ENCODE data around the gene RTCA.
"Not testable (repeated sequence)": the region's sequence is repeated elsewhere in the genome, so short reads cannot be mapped to it uniquely, and the experiment has no call there.

RTCA gene

GRCh38 chr1:100264081-100264480 lies 1.9 kb upstream of the RTCA start:
- DNase-seq, result not testable (repeated sequence)

- no peak for DNase-seq
Observed at GRCh38 chr1:100265562-100265930, 470 bp upstream of the RTCA start.

- no peak for DNase-seq
Observed at GRCh38 chr1:100266741-100267140, 725 bp downstream of the RTCA start.

DNA sequence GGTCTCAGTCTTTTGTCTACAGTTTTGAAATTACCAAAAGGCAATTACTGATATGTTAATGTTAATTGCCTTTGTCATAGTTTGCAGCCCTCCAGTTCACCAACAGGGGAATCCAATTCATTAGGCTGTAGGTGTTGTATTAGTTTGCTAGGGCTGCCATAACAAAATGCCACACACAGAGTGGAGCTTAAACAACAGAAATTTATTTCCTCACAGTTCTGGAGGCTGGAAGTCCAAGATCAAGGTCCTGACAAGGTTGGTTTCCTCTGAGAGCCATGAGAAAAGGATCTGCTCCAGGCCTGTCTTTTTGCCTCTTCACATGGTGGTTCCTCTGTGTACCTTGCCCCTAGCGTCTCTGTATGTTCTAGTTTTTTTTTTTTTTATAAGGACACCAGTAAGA lies 1.3 kb downstream of the RTCA start:
- DNase-seq, result no peak

DNA sequence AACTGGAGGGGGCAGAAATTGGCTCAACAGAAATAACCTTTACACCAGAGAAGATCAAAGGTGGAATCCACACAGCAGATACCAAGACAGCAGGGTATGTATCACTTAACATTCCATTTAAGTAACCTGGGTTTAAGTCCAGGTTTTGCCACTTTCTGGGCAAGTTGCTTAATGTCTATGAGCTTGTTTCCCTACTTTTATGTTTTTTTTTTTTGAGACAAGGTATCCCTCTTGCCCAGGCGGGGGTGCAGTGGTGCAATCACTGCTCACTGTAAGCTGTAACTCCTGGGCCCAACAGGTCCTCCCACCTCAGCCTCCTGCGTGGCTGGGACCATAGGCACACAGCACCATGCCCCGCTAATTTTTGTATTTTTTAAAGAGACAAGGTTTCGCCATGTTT lies 2.2 kb downstream of the RTCA start:
- DNase-seq, result no peak

- peak; percentile 43 for DNase-seq
Observed at GRCh38 chr1:100277866-100278265, 11.8 kb downstream of the RTCA start.

- DNase-seq, result no peak
Observed at GRCh38 chr1:100279358-100279923, 13.4 kb downstream of the RTCA start.

GRCh38 chr1:100279954-100280682 lies 14.1 kb downstream of the RTCA start:
- DNase-seq, result no peak

DNA sequence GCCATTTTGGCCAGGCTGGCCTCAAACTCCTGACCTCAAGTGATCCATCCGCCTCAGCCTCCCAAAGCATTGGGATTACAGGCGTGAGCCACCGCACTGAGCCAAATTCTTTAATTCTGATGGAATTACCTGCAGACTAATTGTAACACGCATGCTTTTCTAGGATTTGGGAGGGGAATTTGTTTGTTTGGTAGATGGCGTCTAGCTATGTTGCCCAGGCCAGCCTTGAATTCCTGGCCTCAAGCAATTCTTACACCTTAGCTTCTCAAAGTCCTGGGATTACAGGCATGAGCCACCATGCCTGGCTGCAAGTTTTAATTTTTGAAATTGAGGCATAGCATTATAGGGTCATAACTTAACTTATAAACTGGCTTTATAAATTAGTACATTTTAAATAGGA lies 18.6 kb downstream of the RTCA start:
- DNase-seq, result no peak

GRCh38 chr1:100287162-100287561 lies 21.1 kb downstream of the RTCA start:
- no peak for DNase-seq

DNA sequence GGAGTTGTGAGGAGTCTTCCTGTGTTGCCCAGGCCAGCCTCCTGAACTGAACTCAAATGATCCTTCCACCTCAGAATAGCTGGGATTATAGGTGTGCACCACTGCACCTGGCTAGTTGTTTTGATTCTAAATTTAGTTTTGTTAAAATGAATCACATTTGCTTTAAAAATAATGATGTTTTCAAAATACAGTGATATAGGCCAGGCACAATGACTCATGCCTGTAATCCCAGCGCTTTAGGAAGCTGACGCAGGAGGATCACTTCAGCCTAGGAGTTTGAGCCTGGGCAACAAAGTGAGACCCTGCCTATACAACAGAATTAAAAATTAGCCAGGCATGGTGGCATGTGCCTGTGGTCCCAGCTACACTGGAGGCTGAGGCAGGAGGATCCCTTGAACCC lies 24.3 kb downstream of the RTCA start:
- DNase-seq, result no peak

GRCh38 chr1:100292711-100293110 lies 26.7 kb downstream of the RTCA start:
- DNase-seq, result no peak

GRCh38 chr1:100296140-100296539 lies 30.1 kb downstream of the RTCA start:
- DNase-seq, result no peak

- DNase-seq, result not testable (repeated sequence)
Observed at GRCh38 chr1:100296997-100297396, 31.0 kb downstream of the RTCA start.

GRCh38 chr1:100298512-100298911 lies 32.5 kb downstream of the RTCA start:
- no peak for DNase-seq

- no peak for DNase-seq
Observed at GRCh38 chr1:100299521-100300222, 33.7 kb downstream of the RTCA start.

GRCh38 chr1:100300691-100301090 lies 34.7 kb downstream of the RTCA start:
- no peak for DNase-seq

- DNase-seq, result no peak
Observed at GRCh38 chr1:100302739-100303138, 36.7 kb downstream of the RTCA start.

GRCh38 chr1:100304227-100304626 lies 38.2 kb downstream of the RTCA start:
- no peak for DNase-seq

GRCh38 chr1:100304921-100305320 lies 38.9 kb downstream of the RTCA start:
- DNase-seq, result no peak

DNA sequence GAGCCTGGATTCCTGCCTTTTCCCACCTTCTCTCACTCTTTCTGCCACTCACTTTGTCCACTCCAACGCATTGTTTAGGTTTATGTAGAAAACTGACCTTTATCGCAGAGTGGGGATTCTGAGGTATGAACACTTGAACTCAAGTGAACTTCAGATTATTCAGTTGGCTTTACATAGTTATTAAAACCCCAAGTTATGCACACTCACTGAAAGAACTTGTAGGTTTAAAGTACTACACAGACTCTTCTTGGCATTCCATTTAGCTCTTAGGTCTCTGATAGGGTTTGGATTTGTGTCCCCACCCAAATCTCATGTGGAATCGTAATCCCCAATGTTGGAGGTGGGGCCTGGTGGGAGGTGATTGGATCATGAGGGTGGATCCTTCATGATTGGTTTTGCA lies 39.9 kb downstream of the RTCA start:
- DNase-seq, result no peak

DNA sequence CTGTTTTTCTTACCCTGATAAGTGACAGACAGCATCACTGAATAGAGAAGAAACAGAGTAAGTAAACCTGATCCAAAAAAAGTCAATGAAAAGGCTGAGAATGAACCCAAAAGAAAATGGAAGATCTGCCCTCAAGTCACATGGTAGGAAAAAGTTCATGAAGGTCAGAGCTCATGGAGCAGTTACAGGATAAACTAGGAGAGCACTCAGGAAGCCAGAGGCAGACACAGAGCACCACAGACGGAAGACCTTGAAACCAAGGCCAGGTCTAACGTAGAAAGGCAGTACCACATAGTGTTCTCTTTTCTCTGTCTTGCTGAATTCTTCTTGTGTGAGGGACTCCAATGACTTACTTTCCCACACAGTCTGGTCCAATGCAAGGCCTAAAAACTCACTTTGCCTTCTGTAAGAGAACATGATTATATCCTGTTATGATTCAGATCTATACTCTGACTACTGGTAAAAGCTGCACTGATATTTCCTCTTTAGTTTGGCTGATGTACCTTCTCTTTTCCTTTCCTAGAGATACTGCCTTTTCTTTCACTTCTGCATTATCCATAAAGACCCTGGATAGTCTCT lies 40.8 kb downstream of the RTCA start:
- DNase-seq, result no peak

DNA sequence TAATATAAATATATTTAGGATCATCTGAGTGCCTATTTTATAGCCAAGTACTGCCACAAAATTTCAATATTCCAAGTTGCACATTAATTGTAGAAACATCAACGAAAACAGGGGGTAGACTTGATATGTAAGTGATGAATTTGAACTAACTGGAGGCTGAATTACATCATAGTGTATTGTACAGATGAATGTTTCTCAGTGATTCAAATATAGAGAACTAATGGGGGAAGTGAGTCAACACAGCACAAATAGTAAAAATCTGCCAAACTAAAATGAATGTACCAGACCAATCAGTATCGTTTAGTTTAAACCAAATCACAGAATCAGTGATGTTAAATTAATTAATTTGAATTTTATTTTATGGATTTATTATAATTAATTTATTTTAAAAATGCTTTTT lies 42.8 kb downstream of the RTCA start:
- no peak for DNase-seq

GRCh38 chr1:100309863-100310262 lies 43.8 kb downstream of the RTCA start:
- no peak for DNase-seq
